Ovary (tissue), 10 donors: ENCODE results near the gene PACSIN2. TPM values are rescaled to one million over a fixed set of nuclear protein-coding genes. Genes with fewer than 3 reads are reported as not detected.
A peak's percentile ranks its signal among the peaks of the same experiment; 100 is the strongest.

Source experiments
- DNase-seq, 5 donors: peaks; one replicate each; pipeline ENCODE4 v3.0.0-alpha.2; 2019 to 2020
- H3K27ac ChIP-seq, 2 donors: fragments of 200-600 bp; one replicate each; pipeline versions ENCODE4 v1.5.1 to v1.8.0; 2019 to 2022
- H3K27me3 ChIP-seq: fragments of 200-600 bp; one replicate; pipeline ENCODE4 v1.8.0; 2022
- H3K36me3 ChIP-seq: fragments of 200-600 bp; sonication (generic); one replicate; pipeline ENCODE4 v1.5.1; 2019
- H3K4me1 ChIP-seq: one replicate; pipeline ENCODE4 v1.8.1; 2013; ENCODE audit warnings: mild to moderate bottlenecking, moderate library complexity; ENCODE audit not compliant: insufficient read depth
- H3K4me3 ChIP-seq: fragments of 200-600 bp; sonication (generic); one replicate; pipeline ENCODE4 v1.5.1; 2017
- H3K9me3 ChIP-seq, 2 donors: fragments of 200-600 bp in 1 of 2; sonication (generic) in 1 of 2; one replicate each; pipeline versions ENCODE4 v1.5.1 to v1.8.1; 2013 to 2019; ENCODE audit warnings: mild to moderate bottlenecking in 1 of 2, moderate library complexity in 1 of 2
- CTCF ChIP-seq, 3 donors: fragments of 450-650 bp in 2 of 3; fragments of 200-600 bp in 1 of 3; IDR thresholded peaks; one replicate each; pipeline versions ENCODE4 v1.5.1 to v1.8.0; 2016 to 2022; ENCODE audit warnings: antibody characterized with exemption in 3 of 3, mild to moderate bottlenecking in 1 of 3
- EP300 ChIP-seq: sonication (generic); formaldehyde crosslinking; IDR thresholded peaks from one replicate; pipeline ENCODE4 v1.6.1; 2017; ENCODE audit warnings: antibody characterized with exemption
- POLR2A ChIP-seq: fragments of 450-650 bp; IDR thresholded peaks from one replicate; pipeline ENCODE4 v1.6.1; 2017; ENCODE audit warnings: antibody characterized with exemption, mild to moderate bottlenecking, moderate library complexity
- WGBS, 3 donors: extraction: QIAGEN DNeasy Blood & Tissue Kit in 1 of 3; methylation state at CpG; one replicate each; pipeline versions ENCODE4 v1.1.5 to v1.1.7; 2013 to 2017; 5-methylcytosine and 5-hydroxymethylcytosine counted together
- intact Hi-C, 4 donors: fragments of 100-400 bp; cut with DNase I; formaldehyde crosslinking; loops; one replicate each; pipeline versions ENCODE4 v1.11.0 to v1.15.1; 2022 to 2023
- long read RNA-seq, 3 donors: library from polyadenylated mRNA in 2 of 3; unstranded in 2 of 3; transcript quantifications; one replicate each; pipeline ENCODE4 v2.0.0 and lab custom pipeline, GENCODE V29; 2021 to 2026
- polyA plus RNA-seq, 2 donors: library from polyadenylated mRNA; stranded (reverse); fragments of 200-250 nt in 1 of 2; fragments of 350-450 nt in 1 of 2; fragmentation: Illumina TruSeq in 1 of 2; extraction: RNeasy Lipid Tissue Mini Kit (QIAGEN cat#74804) in 1 of 2; gene quantifications; one replicate each; pipeline ENCODE4 v1.2.3, GENCODE V29; 2013 to 2014
- total RNA-seq, 7 donors: library from RNA; depleted of rRNA in 2 of 7; stranded (reverse); fragments of >200 nt in 2 of 7; fragmentation: NEBNext Ultra II Directional in 3 of 7; extraction: Animal tissue kit (Norgen Biotek cat#: 25700) in 3 of 7; gene quantifications; one replicate each; pipeline versions ENCODE4 v1.1.0 to v1.2.4, GENCODE V29; 2016 to 2023
- donor health status: DM: no; HTN: no; CAD: no; lungs with moderate emphysema.
- donor health status: DM: no; HTN: no; CAD: no.
- donor health status: Bipolar disorder and iron deficiency.
- donor health status: DM: yes; HTN: yes; CAD: no.
- donor health status: DM: no; HTN: no; CAD: no.
- donor health status: DM: yes; HTN: yes; CAD: no.

PACSIN2 gene
- 10 to 100 TPM; 25.5 to 60.0 (median 48.0) TPM for total RNA-seq
- polyA plus RNA-seq, result 10 to 100 TPM; 30.9 to 48.4 TPM
- long read RNA-seq, donor 1, transcript PACSIN2-201 (11 exons, 3,249 nt), result major isoform, 48 of 107 reads
- long read RNA-seq, donor 1, partial matches to known transcripts, result 26 of 107 reads
- long read RNA-seq, donor 1, other reads (novel, unspliced or antisense), result 33 of 107 reads
- long read RNA-seq, donor 2, transcript PACSIN2-201 (11 exons, 3,249 nt), result major isoform, 12 of 12 reads
- long read RNA-seq, donor 2, partial matches to known transcripts, result 0 of 12 reads
- long read RNA-seq, donor 2, other reads (novel, unspliced or antisense), result 0 of 12 reads
- long read RNA-seq, donor 3, transcript PACSIN2-201 (11 exons, 3,249 nt), result major isoform, 67 of 100 reads
- long read RNA-seq, donor 3, partial matches to known transcripts, result 9 of 100 reads
- long read RNA-seq, donor 3, other reads (novel, unspliced or antisense), result 24 of 100 reads

- Histone ChIP-seq H3K27ac (no peak within 1 kb of the TSS), H3K4me3 (peak within 1 kb of the TSS; percentile 62), H3K4me1 (peaks cover 7% of the 10 kb centered on the region), H3K9me3 (no peaks in the 10 kb centered on the region), H3K36me3 (no peaks in the 10 kb centered on the region), H3K27me3 (no peaks in the 10 kb centered on the region)
- 0% methylated on average over 75 to 85 of the region's 85 CpGs for WGBS, 3 donors
- intact Hi-C loops, result no loop called here
- DNase-seq, result peak; percentile 99 to 100 (median 100)
- TF ChIP-seq EP300, result no peak
- peak in 1 of 3 donors; percentile 10 for TF ChIP-seq CTCF (IDR thresholded peaks at IDR 0.05)
- peak; percentile 74 for TF ChIP-seq POLR2A
Measured at GRCh38 chr22:43014869-43015676, at the start of gene PACSIN2. Gene PACSIN2 (minus strand): TSS chr22:43015149. CDS start chr22:42912080, 103,069 bp downstream.

- no peaks in the 10 kb centered on the region for H3K4me1 ChIP-seq
- no peaks in the 10 kb centered on the region for H3K36me3 ChIP-seq
- TF ChIP-seq POLR2A (no peak), EP300 (no peak), CTCF (IDR thresholded peaks at IDR 0.05) (no peak)
- no peak overlapping the region for H3K4me3 ChIP-seq
- peak in 2 of 5 donors; percentile 31 to 45 for DNase-seq
- intact Hi-C loops, result no loop called here
- WGBS, 3 donors, result 52 to 58% (median 53%) methylated on average over 5 of the region's 5 CpGs
- no peaks in the 10 kb centered on the region for H3K27me3 ChIP-seq
- H3K27ac ChIP-seq, result no peak overlapping the region
- no peaks in the 10 kb centered on the region for H3K9me3 ChIP-seq
Measured at GRCh38 chr22:43060183-43060582, 45.2 kb upstream of the PACSIN2 start.

GRCh38 chr22:43057641-43058040 is 42.7 kb upstream of the PACSIN2 start:
- no peaks in the 10 kb centered on the region for H3K36me3 ChIP-seq
- no peak overlapping the region for H3K27ac ChIP-seq
- intact Hi-C loops, result no loop called here
- TF ChIP-seq CTCF (IDR thresholded peaks at IDR 0.05) (no peak), POLR2A (no peak), EP300 (no peak)
- no peaks in the 10 kb centered on the region for H3K27me3 ChIP-seq
- no peak for DNase-seq
- H3K4me3 ChIP-seq, result no peak overlapping the region
- 87 to 88% (median 88%) methylated on average over 7 of the region's 7 CpGs for WGBS, 3 donors
- H3K9me3 ChIP-seq, result no peaks in the 10 kb centered on the region
- H3K4me1 ChIP-seq, result no peaks in the 10 kb centered on the region

GRCh38 chr22:43053176-43053575 is 38.2 kb upstream of the PACSIN2 start:
- Histone ChIP-seq H3K27me3 (no peaks in the 10 kb centered on the region), H3K36me3 (no peaks in the 10 kb centered on the region), H3K27ac (no peak overlapping the region), H3K9me3 (no peaks in the 10 kb centered on the region), H3K4me3 (no peak overlapping the region), H3K4me1 (no peaks in the 10 kb centered on the region)
- intact Hi-C loops, result no loop called here
- WGBS, 3 donors, result 93 to 97% (median 95%) methylated on average over 7 of the region's 7 CpGs
- no peak for DNase-seq
- TF ChIP-seq EP300 (no peak), POLR2A (no peak), CTCF (IDR thresholded peaks at IDR 0.05) (no peak)
